GM18951 (cell line): Measurements from ENCODE around the gene DUSP22.

ENCODE experiments used
- POLR2A ChIP-seq: IDR thresholded peaks from 4 replicates; pipeline ENCODE4 v1.6.1; 2011; ENCODE audit warnings: mild to moderate bottlenecking; ENCODE audit not compliant: insufficient read length, insufficient read depth; ENCODE audit errors: extremely low read depth
- in situ Hi-C: fragments of 300-500 bp; cut with MboI; formaldehyde crosslinking; loops from one replicate; pipeline ENCODE4 v1.12.0; 2022; ENCODE audit warnings: low sequenced_read_pairs, mixed read lengths, inconsistent platforms; ENCODE audit not compliant: unreplicated experiment

The DUSP22 gene

GRCh38 chr6:342832-343179, 50.5 kb downstream of the DUSP22 start:
- TF ChIP-seq POLR2A: no peak
- in situ Hi-C loops: no loop called here

GRCh38 chr6:343226-343935, 51.1 kb downstream of the DUSP22 start:
- no peak for TF ChIP-seq POLR2A
- in situ Hi-C loops: no loop called here

GRCh38 chr6:343960-344815, 51.9 kb downstream of the DUSP22 start:
- no peak for TF ChIP-seq POLR2A
- in situ Hi-C loops: no loop called here

- in situ Hi-C loops: no loop called here
Observed at GRCh38 chr6:344816-345340, 52.6 kb downstream of the DUSP22 start.

GRCh38 chr6:345747-346385, 53.6 kb downstream of the DUSP22 start:
- TF ChIP-seq POLR2A: no peak
- in situ Hi-C loops: no loop called here

More at GRCh38 chr6:344816-345340, 52.6 kb downstream of the DUSP22 start:
- no peak for TF ChIP-seq POLR2A

GRCh38 chr6:346386-347030, 54.2 kb downstream of the DUSP22 start:
- no peak for TF ChIP-seq POLR2A
- in situ Hi-C loops: no loop called here

DNA sequence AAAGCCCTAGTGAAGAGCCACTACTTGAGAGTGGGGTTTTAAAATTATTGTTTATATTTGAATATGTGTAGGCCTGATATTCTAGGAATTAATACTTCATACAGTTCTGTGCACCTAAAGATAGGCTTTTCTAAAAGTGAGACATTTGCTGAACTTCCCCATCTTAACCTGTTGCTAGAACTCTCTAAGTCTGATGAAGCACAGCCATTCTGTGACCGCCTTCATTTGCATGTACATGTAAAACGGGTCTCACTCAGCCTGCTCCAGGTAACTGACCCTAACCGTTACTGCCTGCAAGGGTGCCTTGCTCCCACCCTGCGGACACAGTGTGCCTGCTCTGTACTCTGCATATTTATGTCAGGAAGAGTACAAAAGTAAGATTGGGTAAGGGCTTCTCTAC, 54.9 kb downstream of the DUSP22 start:
- in situ Hi-C loops: no loop called here

DNA sequence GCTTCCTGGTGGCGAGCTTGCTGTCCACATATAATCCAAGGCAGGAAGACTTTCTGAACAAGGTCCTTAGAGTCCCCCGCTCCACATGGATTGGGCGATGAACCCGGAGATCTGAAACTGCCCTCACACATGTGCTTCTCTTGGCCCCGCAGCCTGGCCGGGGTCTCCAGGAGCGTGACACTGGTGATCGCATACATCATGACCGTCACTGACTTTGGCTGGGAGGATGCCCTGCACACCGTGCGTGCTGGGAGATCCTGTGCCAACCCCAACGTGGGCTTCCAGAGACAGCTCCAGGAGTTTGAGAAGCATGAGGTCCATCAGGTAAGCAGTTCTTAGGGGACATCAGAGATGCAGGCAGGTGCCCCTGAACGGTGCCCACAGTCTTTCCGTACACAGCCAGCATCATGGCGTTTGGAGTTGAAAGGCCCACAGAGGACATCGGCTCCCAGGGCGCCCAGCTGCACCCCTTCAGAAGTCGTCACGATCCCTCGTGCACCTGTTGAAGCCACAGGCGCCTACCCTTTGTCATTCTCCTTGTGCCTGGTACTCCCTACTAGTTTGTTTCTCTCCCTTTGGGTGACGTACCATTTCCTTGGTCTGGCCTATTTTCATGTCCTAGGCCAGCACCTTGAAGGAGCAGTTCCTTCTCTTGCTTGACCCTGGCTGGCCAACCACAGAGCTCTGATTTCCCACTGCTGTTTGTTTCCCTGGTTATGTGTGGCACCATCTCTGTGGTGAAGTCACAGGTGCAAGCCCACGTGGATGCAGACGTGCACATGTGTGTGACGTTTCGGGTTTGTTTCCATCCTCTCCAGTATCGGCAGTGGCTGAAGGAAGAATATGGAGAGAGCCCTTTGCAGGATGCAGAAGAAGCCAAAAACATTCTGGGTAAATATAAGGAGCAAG, 55.9 kb downstream of the DUSP22 start:
- TF ChIP-seq POLR2A: no peak
- in situ Hi-C loops: no loop called here

More for the DNA sequence above, 54.9 kb downstream of the DUSP22 start:
- no peak for TF ChIP-seq POLR2A

- in situ Hi-C loops: no loop called here
- no peak for TF ChIP-seq POLR2A
Observed at GRCh38 chr6:348860-349396, 56.6 kb downstream of the DUSP22 start.

GRCh38 chr6:349491-349921, 57.2 kb downstream of the DUSP22 start:
- no peak for TF ChIP-seq POLR2A
- in situ Hi-C loops: no loop called here

GRCh38 chr6:350371-350770, 58.1 kb downstream of the DUSP22 start:
- no peak for TF ChIP-seq POLR2A
- in situ Hi-C loops: no loop called here
